GM06990 (cell line): ENCODE data around the gene CDK9.

ENCODE experiments used
- DNase-seq: peaks from one replicate; pipeline ENCODE4 v3.0.0-alpha.2; 2011; ENCODE audit not compliant: insufficient read length; ENCODE audit errors: extremely low read depth
- H3K27me3 ChIP-seq: replicated peaks from 2 replicates; pipeline ENCODE4 v1.6.0; 2011; ENCODE audit warnings: low read length; ENCODE audit not compliant: control insufficient read depth, insufficient read depth
- H3K36me3 ChIP-seq: 2 replicates; pipeline ENCODE4 v1.5.1; 2011; ENCODE audit warnings: low read length; ENCODE audit not compliant: control insufficient read depth, insufficient read depth
- H3K4me3 ChIP-seq: replicated peaks from 2 replicates; pipeline ENCODE4 v1.5.1; 2011; ENCODE audit warnings: low read depth, mild to moderate bottlenecking, control low read depth, low read length
- TF ChIP-seq, protein P1 (sequence below): IDR thresholded peaks from 2 replicates; pipeline ENCODE4 v1.5.1; 2011; ENCODE audit warnings: low read length, control low read depth, mild to moderate bottlenecking, inconsistent platforms; ENCODE audit not compliant: insufficient read depth, poor library complexity, severe bottlenecking

Gene CDK9

DNA sequence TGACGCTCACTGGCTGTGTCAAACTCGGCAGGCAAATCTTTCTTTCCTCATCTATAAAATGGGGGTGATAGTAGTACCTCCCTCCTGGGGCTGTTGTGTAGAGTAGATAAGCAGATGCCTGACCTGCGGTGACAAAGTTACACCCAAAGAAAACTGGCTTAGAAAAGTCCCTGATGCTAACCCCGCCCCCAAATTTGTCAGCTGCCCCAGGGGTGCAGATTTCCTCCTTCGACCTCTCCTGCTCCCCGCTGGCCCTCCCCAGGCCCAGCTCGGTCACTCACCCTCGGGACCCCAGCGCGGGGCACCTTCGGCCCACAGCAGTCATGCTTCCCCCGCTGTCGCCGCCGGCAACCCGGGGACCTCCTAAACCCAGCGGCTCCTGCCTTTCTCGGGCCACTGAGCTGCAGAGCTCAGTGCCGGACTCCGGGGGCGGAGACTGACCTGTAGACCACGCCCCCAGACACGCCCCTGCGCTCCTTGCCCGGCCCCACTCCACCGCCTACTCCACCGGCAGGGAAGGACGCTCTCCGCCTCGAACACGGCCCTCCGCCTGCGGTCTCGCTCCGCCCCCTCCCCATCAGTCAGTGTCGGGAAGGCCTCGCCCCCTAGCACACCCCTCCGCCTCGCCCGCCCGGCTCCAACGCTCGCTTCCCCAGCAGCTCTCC, 14.8 kb upstream of the CDK9 start:
- H3K36me3 ChIP-seq = peaks cover 17% of the 10 kb centered on the region
- TF ChIP-seq, protein P1, sequence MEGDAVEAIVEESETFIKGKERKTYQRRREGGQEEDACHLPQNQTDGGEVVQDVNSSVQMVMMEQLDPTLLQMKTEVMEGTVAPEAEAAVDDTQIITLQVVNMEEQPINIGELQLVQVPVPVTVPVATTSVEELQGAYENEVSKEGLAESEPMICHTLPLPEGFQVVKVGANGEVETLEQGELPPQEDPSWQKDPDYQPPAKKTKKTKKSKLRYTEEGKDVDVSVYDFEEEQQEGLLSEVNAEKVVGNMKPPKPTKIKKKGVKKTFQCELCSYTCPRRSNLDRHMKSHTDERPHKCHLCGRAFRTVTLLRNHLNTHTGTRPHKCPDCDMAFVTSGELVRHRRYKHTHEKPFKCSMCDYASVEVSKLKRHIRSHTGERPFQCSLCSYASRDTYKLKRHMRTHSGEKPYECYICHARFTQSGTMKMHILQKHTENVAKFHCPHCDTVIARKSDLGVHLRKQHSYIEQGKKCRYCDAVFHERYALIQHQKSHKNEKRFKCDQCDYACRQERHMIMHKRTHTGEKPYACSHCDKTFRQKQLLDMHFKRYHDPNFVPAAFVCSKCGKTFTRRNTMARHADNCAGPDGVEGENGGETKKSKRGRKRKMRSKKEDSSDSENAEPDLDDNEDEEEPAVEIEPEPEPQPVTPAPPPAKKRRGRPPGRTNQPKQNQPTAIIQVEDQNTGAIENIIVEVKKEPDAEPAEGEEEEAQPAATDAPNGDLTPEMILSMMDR = no peak
- DNase-seq = peak; percentile 97
- H3K27me3 ChIP-seq = no peaks in the 10 kb centered on the region
- H3K4me3 ChIP-seq = peak overlapping the region; percentile 67

DNA sequence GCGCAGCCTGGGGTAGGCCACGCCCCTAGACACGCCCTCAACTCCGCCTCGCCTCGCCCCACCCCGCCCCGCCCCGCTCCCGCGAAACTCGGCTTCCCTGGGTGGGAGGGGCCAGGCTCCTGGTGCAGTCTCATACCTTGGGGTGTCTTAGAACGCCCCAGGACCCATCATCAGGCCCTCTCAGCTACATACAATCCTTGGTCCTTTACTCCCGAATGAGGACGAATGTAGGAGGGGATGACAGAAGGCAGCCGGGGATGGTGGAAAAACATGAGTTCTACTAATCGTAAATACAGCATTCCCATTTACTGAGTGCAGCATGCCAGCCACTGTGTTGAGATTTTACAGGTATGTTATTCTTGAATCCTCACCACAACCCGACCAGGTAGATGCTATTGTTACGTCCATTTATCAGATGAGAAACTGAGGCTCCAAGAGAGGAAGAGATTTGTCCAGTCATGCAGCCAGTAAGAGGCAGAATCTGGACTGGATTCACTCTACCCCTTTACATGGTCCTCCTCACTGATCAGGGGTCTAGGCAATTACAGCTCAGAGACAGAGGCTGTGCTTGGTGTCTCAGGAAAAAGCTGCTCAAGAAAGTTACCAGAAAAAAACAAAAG, 14.2 kb upstream of the CDK9 start:
- TF ChIP-seq, protein P1 = no peak
- Histone ChIP-seq H3K27me3 (no peaks in the 10 kb centered on the region), H3K4me3 (peak overlapping the region; percentile 67), H3K36me3 (peaks cover 16% of the 10 kb centered on the region)
- no peak for DNase-seq

DNA sequence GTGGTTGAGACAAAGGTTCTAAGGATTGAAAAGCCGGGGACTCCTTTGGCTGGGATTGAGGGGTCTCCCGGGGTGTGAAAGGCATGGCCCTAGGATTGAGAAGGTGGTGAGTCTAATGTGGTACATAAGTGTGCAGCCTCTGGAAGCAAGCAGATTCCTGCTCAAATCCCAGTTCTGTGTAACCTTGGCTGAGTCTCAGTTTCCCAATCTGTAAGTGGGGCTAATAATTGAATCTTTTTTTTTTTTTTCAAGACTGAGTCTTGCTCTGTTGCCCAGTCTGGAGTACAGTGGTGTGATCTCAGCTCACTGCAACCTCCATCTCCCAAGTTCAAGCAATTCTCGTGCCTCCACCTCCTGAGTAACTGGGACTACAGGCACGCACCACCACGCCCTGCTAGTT, 13.2 kb upstream of the CDK9 start:
- no peaks in the 10 kb centered on the region for H3K27me3 ChIP-seq
- no peak overlapping the region for H3K4me3 ChIP-seq
- DNase-seq = no peak
- peaks cover 7% of the 10 kb centered on the region for H3K36me3 ChIP-seq
- TF ChIP-seq, protein P1 = no peak

DNA sequence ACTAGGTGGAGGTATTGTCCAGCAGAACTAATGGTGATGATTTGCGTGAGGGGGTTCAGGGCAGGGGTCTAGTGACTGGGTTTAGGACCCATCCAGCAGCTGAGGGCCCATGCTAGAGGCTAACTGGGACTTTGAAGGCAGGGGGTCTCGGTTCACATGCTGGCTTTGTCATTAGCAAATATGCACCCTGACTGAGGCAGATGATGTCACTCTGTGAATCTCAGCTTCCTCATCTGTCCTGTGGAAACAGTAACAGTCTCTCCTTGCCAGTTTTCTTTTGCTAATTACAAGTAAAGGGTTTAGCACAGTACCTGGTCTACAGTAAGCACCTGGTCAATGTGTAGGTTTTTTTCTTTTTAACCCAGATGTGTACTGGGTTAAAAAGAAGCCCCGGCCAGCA, 12.6 kb upstream of the CDK9 start:
- H3K4me3 ChIP-seq = no peak overlapping the region
- TF ChIP-seq, protein P1 = no peak
- H3K27me3 ChIP-seq = no peaks in the 10 kb centered on the region
- DNase-seq = no peak
- H3K36me3 ChIP-seq = peaks cover 6% of the 10 kb centered on the region

DNA sequence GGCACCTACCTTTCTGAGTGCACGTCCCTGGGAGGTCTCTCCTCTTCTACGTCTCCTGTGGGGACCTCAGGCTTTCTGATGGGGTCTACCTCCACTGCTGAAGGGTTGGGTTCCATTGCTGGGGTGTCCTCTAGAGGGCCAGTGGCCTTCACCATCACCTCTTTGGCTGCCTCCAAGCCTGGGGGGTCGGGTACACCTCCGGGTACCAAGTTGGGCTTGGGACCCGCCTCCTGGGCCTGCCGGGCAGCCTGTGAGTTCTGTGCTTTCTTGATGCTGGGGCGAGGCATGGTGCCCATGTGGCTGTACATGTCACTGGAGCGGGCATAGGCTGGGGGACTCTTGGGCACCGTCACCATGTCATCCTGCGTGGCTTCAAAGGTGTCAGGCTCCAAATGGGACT, 11.9 kb upstream of the CDK9 start:
- Histone ChIP-seq H3K4me3 (no peak overlapping the region), H3K27me3 (no peaks in the 10 kb centered on the region), H3K36me3 (peaks cover 5% of the 10 kb centered on the region)
- TF ChIP-seq, protein P1 = no peak
- no peak for DNase-seq
